Activated effector memory CD4-positive, alpha-beta T cell treated with anti-CD3 and anti-CD28 coated beads, Interleukin-2, amount 50 U/mL, for 16 hours (primary cell): Measurements from ENCODE around the gene PTPRK.
A peak's percentile ranks its signal among the peaks of the same experiment; 100 is the strongest.
"Not testable (repeated sequence)": the region's sequence is repeated elsewhere in the genome, so short reads cannot be mapped to it uniquely, and the experiment has no call there.

Source experiments
- DNase-seq: peaks from one replicate; pipeline ENCODE4 v3.0.0-alpha.2; 2020

Gene PTPRK

GRCh38 chr6:127997496-127998164 is 522.8 kb downstream of the PTPRK start:
- no peak for DNase-seq

GRCh38 chr6:127996925-127997324 is 523.5 kb downstream of the PTPRK start:
- no peak for DNase-seq

GRCh38 chr6:127992144-127992543 is 528.3 kb downstream of the PTPRK start:
- DNase-seq: no peak

GRCh38 chr6:127990074-127990473 is 530.3 kb downstream of the PTPRK start:
- DNase-seq: no peak

GRCh38 chr6:127980996-127981395 is 539.4 kb downstream of the PTPRK start:
- no peak for DNase-seq

- not testable (repeated sequence) for DNase-seq
Measured at GRCh38 chr6:127978185-127978584, 542.2 kb downstream of the PTPRK start.

GRCh38 chr6:127976796-127977195 is 543.6 kb downstream of the PTPRK start:
- DNase-seq: no peak

- DNase-seq: no peak
Measured at GRCh38 chr6:127976111-127976510, 544.3 kb downstream of the PTPRK start.

GRCh38 chr6:127972815-127973214 is 547.6 kb downstream of the PTPRK start:
- peak; percentile 77 for DNase-seq

- DNase-seq: peak; percentile 77
Measured at GRCh38 chr6:127971945-127972391, 548.4 kb downstream of the PTPRK start.

GRCh38 chr6:127971386-127971785 is 549.0 kb downstream of the PTPRK start:
- DNase-seq: no peak

GRCh38 chr6:127969701-127970100 is 550.7 kb downstream of the PTPRK start:
- no peak for DNase-seq

GRCh38 chr6:127968394-127968793 is 552.0 kb downstream of the PTPRK start:
- DNase-seq: no peak

- no peak for DNase-seq
Measured at GRCh38 chr6:127967708-127968107, 552.7 kb downstream of the PTPRK start.

GRCh38 chr6:127966616-127967015 is 553.8 kb downstream of the PTPRK start:
- DNase-seq: no peak

GRCh38 chr6:127963495-127963894 is 556.9 kb downstream of the PTPRK start:
- no peak for DNase-seq

GRCh38 chr6:127959869-127960268 is 560.5 kb downstream of the PTPRK start:
- DNase-seq: no peak

GRCh38 chr6:127956956-127957355 is 563.4 kb downstream of the PTPRK start:
- DNase-seq: no peak

GRCh38 chr6:127956260-127956888 is 564.0 kb downstream of the PTPRK start:
- no peak for DNase-seq

- no peak for DNase-seq
Measured at GRCh38 chr6:127954082-127954481, 566.3 kb downstream of the PTPRK start.

- DNase-seq: no peak
Measured at GRCh38 chr6:127952831-127953230, 567.6 kb downstream of the PTPRK start.

GRCh38 chr6:127952176-127952575 is 568.2 kb downstream of the PTPRK start:
- no peak for DNase-seq

- DNase-seq: no peak
Measured at GRCh38 chr6:127951172-127951917, 569.1 kb downstream of the PTPRK start.

- no peak for DNase-seq
Measured at GRCh38 chr6:127950566-127951145, 569.7 kb downstream of the PTPRK start.
